GM15510 (cell line): ENCODE results near the gene INHBB.

Source experiments
- POLR2A ChIP-seq: IDR thresholded peaks from 3 replicates; pipeline ENCODE4 v1.6.1; 2011; ENCODE audit warnings: borderline replicate concordance; ENCODE audit not compliant: insufficient read length; ENCODE audit errors: extremely low read depth

Gene INHBB

DNA sequence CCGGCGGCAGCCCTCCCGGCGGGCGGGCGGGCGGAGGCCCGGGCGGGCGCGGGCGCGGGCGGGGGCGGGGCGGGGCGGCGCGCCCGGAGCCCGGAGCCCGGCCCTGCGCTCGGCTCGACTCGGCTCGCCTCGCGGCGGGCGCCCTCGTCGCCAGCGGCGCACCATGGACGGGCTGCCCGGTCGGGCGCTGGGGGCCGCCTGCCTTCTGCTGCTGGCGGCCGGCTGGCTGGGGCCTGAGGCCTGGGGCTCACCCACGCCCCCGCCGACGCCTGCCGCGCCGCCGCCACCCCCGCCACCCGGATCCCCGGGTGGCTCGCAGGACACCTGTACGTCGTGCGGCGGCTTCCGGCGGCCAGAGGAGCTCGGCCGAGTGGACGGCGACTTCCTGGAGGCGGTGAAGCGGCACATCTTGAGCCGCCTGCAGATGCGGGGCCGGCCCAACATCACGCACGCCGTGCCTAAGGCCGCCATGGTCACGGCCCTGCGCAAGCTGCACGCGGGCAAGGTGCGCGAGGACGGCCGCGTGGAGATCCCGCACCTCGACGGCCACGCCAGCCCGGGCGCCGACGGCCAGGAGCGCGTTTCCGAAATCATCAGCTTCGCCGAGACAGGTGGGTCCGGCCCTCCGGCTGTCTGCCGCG lies at the start of gene INHBB:
Gene INHBB (plus strand): TSS at position 111 of the 641 bp plus-strand sequence. CDS start 53 bp downstream, at position 164.
- no peak for TF ChIP-seq POLR2A

DNA sequence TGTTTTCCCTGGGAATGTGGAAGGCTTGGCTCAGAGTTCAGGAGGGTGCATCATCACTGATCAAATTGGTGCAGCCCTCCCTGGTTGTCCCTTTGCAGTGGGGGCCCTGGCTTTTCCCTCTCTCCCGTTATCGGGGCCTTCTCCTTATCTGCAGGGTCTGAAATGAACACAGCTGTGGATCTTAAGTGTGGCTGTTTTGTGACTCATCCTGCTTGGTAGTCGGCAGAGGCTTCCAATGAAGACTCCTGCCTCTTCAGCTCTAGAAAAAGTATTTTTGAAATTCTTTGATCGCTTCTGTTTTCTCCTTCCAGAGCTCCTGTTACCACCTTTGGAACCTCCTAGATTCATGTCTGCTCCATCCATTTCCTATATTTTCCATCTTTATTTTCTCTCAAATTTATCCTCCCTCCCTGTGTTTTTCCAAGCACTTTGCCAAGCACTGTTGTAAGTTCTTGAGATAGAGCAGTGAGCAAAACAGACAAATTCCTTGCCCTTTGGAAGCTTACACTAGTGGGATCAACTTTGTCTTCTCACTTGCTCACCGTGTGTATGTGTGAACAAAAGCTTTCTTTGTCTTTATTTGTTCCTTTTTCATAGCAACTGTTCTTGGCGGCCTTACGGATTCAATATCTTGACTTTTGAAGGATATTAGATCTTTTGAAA lies 47.6 kb upstream of the INHBB start:
- TF ChIP-seq POLR2A: no peak

DNA sequence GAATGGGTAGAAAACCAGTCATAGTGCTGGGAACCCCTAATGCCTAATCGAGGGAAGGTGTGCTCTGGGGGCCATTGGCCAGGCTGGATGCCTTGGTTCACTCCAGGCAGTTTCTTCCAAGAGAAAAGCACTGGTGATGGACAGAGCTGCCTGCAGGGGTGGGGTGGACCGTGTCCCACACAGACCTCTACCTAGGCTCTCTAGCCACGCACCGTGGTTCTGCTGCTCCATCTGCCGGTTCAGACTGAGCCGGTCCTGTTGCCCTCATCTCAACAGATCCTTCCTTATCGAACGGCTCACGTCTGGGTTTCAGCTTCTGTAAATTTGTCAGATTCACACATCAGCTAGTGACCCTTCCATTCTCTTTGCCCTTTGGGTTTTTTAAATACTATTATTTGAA lies 46.9 kb upstream of the INHBB start:
- no peak for TF ChIP-seq POLR2A

DNA sequence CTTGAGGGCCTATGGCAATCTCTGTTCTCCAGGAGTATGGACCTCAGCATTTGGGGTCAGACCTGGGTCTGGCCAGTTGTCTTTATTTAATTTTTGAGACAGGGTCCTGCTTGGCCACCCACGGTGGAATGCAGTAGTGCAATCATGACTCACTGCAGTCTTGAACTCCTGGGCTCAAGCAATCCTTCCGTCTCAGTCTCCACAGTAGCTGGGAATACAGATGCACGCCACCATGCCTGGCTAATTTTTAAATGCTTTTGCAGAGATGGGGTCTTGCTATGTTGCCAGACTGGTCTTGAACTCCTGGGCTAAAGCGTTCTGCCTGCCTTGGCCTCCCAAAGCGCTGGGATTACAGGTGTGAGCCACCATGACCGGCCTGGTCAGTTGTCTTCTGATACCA lies 46.4 kb upstream of the INHBB start:
- TF ChIP-seq POLR2A: no peak

DNA sequence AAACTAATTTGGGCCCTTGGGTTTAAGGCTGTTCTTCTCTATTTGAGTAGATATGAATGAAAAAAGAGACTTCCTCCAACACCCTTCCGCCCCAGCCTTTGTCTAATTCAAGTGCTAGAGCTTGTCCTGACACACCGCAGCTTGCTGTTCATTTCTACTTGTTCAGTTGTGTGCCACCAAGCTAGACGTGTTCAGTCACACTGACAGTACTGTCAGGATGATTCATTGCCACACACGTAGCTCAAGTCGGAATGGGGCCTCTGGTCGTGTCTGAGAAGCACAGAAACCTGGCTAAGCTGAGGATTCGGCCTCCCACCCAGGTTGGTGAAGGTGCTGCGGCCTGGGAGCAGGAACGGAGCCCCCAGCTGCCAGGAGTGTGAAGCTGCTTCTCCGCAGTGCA lies 45.6 kb upstream of the INHBB start:
- no peak for TF ChIP-seq POLR2A

DNA sequence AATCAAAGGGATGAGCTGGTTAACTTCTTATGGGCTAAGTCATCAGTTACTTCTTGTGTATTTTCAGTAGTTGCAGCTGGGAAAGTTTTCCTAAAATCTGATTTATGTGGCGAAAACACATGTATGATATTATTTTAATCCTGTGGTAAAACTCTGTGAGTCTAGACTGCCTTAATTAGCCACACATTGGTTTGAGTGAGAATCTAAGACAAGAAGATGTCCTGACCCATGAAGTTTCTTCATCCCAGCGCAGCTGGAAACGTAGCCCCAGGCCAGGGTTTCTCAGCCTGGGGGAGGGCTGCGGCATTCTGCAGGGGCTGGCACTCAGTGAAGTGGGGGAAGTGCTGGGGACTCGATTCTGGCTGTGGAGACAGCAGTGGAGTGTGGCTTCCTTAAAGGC lies 44.7 kb upstream of the INHBB start:
- no peak for TF ChIP-seq POLR2A

DNA sequence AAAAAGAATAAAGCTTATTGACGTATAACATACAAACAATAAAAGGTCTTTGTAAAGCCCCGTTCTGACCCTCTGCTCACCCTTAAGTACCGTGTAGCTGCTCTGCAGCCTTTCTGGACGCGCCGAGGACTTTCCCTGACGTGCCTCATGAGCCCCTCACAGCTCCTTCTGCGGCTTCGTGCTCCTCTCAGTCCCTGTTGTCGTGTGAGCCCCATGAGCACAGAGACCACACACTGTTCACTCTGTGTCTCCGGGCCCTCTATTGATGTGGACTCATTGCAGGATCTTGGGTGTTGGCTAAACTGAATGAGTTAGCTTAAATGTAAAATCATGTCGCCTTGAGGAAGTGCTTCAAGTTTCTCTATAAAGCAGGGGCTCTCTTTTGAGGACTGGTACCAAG lies 43.6 kb upstream of the INHBB start:
- no peak for TF ChIP-seq POLR2A

DNA sequence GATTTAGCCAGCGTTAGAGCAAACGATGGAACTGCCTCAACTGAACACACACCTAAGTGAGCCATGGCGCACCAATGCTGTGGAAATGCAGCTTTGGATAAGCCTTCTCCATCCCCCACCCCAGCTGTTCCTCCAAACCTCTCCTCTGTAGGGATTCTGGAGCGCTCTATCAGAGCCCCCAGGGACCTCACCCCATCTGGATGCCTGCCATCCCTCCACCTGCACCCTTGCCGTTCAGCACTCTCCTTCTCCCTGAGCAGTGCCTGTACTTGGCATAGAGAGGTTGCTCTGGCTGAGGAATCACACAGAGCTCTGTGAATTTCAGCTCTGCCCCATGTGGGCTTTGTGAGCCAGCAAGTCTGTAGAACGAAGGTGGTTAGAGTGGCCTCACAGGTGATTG lies 42.8 kb upstream of the INHBB start:
- TF ChIP-seq POLR2A: no peak

DNA sequence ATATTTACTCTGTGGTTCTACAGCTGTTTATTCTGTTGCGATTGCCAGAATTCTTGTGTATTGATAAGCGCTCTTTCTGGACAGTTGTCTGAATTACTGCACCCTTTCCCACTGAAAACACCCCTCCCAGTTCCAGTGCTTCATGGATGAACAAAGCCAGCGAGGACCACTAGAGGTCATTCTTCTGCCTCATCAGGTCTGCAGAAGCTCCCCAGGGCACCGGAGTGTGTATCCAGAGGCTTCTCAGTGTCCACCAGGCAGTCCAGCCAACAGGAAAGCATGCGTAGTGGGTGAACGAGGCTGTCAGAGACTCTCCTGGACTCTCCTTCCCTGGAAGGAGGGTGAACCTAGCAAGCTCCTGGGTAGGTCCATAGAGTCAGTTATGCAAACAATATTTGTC lies 40.6 kb upstream of the INHBB start:
- TF ChIP-seq POLR2A: no peak

DNA sequence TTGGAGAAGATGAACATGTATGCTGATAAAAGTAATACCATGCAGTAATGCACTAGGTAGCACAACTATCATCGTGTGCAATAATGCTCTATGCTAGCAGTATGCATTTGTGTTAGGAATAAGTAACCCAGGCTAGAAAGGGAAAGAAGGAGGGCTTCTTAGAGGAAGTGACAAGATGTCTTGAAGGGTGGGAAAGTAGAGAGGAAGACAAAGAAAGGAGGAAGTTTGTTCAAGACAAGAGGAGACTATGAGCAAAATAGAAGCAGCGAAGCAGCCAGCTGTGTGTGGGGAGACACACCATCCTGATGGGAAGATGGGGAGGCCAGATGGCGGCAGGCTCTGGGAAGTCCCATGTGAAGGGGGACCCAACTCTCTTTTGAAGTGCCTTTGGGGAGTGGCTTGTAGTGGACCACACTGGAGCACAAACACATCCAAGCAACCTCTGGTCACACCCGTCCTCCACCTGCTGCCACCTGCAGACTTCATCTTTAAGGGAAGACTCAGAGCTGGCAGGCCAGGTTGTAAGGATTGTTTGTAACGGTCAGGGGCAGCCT lies 39.9 kb upstream of the INHBB start:
- TF ChIP-seq POLR2A: no peak

DNA sequence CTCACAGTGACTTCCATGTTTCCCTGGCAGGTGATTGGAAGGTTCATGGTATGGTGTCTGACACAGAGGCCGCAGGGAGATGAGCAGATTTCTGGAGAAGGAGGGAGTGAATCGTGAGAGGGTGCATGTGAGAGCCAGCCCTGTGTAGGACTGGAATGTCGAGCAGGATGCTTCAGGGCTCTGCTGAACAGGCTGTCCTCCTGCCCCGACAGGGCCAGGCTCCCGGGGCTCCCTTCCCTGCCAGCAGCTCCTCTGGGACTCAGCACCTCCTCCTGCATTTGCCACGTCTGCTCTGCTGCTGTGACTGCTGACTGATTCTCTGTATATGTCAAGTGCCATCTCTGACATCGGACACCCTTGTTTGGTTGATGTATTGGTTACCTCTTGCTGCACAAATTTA lies 38.5 kb upstream of the INHBB start:
- TF ChIP-seq POLR2A: no peak

DNA sequence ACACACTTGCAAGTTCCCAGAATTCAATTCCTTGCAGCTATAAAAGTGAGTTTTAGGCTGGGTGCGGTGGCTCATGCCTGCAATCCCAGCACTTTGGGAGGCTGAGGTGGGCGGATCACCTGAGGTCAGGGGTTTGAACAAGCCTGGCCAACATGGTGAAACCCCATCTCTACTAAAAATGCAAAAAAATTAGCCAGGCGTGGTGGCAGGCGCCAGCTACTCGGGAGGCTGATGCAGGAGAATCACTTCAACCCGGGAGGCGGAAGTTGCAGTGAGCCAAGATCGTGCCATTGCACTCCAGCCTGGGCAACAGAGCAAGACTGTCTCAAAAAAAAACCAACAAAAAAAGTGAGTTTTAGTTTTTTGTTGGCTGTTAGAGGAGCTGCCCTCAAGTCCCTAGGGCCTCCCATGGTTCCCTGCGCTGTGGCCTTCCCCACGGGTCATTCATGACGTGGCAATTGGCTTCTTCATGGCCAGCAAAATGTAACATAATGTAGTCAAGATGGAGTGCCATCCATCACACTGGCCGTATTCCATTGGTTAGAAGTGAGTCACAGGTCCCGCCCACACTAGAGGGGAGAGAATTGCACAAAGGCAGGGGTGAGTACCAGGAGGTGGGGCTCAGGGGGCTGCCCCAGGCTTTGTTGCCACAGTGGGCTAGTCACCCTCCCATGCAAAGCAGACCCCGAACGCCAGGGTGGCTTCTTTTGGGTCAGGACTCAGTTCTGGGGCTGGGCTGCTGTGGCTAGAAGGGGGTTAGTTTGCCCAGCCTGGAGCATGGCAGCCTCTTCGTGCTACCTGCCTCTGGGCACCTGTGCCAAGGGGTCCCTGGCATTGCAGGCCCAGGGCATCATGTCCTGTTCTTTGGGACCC lies 37.7 kb upstream of the INHBB start:
- TF ChIP-seq POLR2A: no peak

DNA sequence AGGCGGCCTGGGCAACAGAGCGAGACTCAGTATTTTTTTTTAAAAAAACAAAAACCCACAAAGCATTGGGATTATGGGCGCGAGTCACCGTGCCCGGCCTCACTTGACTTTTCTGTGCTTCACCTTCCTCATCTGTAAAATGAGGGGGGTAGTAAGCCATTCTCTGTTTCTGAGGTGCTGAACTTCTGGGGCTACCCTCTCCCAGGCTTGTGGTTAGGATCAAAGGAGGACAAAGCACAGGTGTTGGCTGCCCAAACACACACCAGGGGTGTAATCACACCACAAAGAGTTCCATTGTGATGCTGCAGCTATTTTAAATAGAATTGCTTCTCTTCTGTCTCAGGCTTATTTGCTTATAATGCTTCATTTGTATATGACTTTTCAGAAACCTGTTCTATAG lies 35.8 kb upstream of the INHBB start:
- no peak for TF ChIP-seq POLR2A

DNA sequence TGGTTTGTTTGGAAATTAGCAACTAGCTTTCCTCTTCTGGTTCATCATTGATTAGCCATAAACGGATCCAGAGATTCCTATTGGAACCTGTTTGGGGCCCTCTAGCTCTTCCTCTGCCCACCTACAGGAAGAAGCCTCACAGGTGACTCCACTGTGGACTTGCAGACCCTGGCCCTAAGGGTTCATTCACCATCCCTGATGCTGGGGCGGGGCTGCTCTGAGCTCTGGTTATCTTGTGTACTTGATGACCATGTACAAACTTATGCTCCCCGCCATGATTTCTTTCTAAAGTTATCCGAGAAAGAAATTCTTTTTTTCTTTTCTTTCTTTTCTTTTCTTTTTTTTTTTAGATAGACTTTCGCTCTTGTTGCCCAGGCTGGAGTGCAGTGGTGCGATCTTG lies 33.9 kb upstream of the INHBB start:
- TF ChIP-seq POLR2A: no peak
